Globus pallidus (tissue), 1 donor: ENCODE results near the gene SACM1L.

Source experiments
- DNase-seq: peaks from one replicate; pipeline ENCODE4 v3.0.0-alpha.2; 2015; ENCODE audit warnings: low spot score

Gene SACM1L

DNA sequence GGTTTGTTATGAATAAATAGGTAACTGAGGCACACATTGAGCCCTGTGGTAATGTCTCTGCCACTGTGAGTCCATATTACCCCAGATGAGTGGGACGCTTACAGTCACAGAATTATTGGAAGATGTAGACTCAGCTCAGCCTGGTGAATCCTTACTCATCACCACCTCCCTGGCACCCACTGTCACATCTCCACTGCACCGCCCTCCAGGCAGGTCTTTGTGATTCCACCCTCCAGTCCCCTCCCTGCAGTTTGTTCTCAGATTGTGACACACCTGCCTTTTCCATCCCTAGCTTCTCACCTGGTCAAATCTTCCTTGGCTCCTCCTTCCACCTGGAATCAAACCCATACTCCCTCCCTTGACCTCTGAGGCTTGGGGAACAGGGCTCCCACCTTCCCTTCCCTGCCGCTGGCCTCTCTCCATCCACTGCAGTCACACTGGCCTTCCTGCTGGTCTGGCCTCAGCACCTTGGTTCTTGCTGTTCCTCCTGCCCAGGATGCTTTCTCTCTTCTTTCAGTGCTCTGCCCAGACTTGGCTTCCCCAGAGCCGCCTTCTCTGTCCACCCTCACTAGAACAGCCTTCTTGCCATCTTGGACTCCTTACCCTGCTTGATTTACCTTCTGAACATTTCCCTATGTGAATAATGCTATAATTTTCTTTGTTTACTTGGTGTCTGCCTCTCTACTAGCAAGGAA is 97.8 kb downstream of the SACM1L start:
- DNase-seq: no peak

DNA sequence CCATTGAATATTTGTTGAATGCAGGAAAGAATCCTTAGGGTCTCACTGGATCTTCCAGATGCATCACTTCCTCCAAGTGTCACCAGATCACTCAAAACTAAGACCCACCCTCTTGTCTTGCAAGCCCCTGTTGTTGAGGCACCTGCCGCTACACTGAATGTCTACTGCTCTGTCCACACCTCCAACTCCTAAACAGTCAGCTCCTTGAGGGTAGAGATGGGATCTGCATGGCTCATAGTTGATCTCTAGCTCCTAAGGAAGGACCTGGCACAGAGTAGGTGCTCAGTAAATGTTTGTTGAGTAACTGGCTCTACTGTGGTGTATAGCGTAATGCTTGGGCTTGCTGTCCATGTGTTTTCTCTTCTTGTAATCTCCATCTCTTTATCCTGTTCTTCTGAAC is 98.4 kb downstream of the SACM1L start:
- no peak for DNase-seq

DNA sequence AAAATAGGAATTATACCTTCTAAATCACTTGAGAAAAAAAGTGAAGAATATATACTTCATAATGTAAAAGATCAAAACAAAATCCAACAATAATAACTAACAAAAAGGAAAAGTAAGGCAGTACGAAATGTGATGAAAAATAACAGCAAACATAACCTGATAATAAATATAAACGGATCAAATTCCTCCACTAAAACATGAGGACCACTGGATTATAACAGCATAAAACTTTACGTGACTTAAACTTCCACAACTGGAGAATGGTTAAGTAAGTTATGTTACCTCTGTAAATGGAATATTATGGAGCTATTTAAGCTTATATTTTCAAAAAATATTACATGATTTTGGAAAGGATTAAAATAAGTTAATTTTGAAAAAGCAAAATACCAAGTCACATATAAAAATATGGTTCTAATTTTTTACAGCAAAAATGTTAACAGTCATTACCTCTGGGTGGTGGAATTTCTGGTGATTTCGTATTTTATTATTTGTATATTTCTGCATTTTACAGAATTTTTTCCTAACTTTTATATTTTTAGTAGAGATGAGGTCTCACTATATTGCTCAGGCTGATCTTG is 100.1 kb downstream of the SACM1L start:
- DNase-seq: no peak

- no peak for DNase-seq
Measured at GRCh38 chr3:45790596-45790995, 101.4 kb downstream of the SACM1L start.

DNA sequence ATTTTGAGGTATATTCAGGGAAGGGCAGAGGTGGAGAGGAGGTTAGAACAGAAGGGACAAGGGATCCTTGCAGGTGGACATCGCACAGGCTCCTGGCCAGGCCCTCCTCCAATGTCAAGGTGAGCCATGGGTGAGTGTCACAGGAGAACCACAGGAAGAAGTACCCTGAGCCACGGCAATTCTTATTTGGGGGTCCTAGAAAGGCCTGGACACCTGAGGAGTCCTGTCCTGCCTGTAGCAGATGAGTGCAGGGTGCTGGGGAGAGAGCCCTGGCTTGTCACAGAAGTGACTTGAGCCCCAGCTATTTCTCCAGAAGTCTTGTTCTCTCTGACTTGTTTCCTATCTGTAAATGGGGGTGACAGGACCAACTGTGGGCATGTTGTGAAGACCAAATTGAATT is 102.8 kb downstream of the SACM1L start:
- DNase-seq: no peak

- DNase-seq: no peak
Measured at GRCh38 chr3:45792516-45793172, 103.4 kb downstream of the SACM1L start.

GRCh38 chr3:45793482-45794176 is 104.4 kb downstream of the SACM1L start:
- no peak for DNase-seq

DNA sequence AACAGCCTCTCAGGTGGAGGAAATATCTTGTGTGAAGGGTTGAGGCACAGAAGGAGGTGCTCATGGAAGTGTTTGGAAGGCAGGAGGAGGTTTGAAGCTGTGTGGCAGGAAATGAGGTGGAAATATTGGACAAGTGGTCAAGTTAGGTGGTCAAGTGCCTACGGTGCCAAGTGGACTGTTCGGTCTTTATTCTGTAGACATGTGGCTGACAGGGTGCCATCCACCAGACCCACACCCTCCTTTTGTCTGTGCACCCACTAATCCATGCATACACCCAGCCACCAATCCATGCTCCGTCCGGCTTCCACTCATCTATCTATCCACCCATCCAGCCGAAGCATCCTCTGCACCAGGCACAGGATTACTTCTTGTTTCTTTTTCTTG is 105.0 kb downstream of the SACM1L start:
- DNase-seq: no peak

GRCh38 chr3:45794660-45795059 is 105.5 kb downstream of the SACM1L start:
- no peak for DNase-seq
